IPS-11a (cell line): ENCODE data around the gene AGPAT2.
"Not testable (repeated sequence)": the region's sequence is repeated elsewhere in the genome, so short reads cannot be mapped to it uniquely, and the experiment has no call there.

ENCODE experiments used
- H3K4me3 ChIP-seq: one replicate; pipeline ENCODE4 v1.5.1; 2013; ENCODE audit warnings: low read depth, low read length, control low read depth

Gene AGPAT2

DNA sequence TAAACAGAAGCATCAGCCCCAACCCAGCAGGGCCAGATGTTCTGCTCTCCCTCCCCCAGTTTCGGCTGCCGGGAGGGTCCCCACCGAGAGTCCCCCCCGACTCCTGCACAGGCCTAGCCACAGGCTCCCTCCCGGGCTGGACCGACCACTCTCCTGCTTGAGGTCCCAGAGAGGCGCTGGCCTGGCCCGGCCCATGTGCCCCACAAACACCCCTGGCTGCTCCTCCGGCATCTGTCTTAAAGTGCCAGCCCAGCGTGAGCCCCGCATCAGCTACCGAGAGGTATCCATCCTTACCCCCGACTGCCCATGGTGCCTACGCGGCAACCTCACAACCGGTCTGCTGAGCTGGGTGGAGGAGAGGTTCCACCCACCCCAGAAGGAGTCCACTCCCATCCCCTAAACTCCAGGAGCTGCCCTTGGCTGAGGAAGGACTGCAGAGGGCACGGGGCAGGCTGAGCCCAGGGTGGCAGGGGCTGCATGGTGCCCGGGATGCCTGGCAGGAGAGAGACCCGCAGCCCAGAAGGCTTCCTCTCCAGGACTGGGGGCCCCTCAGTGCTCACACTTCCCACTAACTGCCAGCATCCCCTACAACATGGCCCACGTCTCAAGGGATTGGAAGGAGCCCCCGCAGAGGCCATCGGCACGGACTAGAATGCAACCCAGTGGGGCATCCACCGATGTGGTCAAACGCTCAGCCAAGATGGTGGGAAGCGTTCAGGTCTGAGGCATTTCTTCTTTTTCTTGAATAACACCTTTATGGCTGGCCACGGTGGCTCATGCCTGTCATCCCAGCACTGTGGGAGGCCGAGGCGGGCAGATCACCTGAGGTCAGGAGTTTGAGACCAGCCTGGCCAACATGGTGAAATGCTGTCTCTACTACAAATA lies 40.2 kb downstream of the AGPAT2 start:
- no peak overlapping the region for H3K4me3 ChIP-seq

DNA sequence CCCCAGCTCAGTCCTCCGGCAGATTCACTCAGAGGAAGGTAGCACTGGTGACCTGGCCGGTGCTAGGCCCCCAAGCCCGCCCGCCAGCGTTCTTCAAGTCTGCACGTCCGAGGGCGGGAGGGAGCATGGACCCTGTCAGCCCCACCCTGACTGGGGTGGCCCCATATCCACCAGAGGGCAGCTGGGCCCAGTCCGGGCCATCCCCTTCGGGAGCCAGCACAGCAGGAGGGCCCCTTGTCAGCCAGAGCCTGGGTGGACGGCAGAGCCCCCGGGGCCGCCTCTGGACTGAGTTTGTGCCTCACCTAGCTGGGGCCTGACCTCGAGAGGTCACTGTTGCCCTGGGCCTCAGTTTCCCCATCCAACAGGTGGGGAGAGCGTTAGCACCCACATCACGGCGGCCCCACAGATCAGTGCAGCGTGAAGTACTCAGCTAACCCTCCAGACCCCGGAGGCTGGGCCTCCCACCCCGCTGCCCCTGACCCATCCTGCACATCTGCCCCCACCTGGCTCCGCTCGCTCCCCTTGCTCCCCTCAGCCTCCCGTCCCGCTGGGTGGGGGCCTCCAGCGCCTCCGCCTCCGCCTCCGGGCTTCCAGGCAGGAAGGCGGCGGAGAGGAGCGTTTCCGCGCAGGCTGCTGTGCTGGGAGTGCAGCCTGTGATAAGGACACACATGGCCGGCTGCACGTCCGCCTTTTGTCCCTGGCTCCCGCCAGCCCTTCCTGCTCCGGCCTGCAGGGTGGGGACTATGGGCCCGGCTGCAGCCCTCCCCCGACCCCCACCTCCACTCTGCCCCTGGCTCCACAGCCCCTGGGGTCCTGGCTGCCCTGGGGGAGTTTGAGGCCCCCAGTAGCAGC lies 41.1 kb downstream of the AGPAT2 start:
- H3K4me3 ChIP-seq: no peak overlapping the region

GRCh38 chr9:136645352-136645902 lies 41.8 kb downstream of the AGPAT2 start:
- no peak overlapping the region for H3K4me3 ChIP-seq

DNA sequence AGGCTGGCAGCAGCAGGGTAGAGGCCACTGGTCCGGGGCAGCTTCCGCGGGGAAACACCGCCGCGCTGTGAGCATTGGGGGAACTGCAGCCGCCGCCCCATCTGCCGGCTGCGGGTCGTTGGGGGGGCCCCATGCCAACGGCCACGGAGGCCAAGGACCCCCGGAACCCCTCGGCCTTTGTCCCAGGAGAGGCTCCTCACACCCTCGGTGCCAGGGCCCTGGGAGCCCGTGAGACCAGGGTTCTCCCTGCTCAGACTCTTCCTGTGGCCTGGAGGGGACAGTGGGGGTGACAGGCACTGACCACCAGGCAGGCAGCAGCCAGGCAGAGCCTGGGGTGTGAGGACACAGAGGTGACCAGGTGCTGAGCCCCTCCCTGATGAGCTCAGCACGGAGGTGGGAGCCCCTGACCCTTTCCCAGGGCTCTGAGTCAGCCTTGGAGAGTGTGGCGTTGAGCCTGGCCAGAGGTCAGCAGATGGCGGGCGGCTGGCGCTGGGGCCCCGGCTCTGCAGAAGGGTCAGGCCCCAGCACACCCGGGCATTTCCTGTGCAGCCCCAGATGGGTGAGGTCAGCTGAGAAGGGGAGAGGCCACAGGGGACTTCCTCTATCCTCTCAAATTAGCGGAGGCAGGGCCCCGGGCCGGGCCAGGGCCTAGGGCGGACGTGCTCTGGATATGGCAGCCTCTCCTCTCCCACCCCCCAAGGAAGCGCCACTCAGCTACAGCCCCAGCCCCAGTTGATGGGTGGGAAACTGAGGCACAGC lies 42.5 kb downstream of the AGPAT2 start:
- H3K4me3 ChIP-seq: no peak overlapping the region

- H3K4me3 ChIP-seq: no peak overlapping the region
Measured at GRCh38 chr9:136644343-136644592, 43.0 kb downstream of the AGPAT2 start.

- H3K4me3 ChIP-seq: no peak overlapping the region
Measured at GRCh38 chr9:136643596-136644342, 43.5 kb downstream of the AGPAT2 start.

- H3K4me3 ChIP-seq: no peak overlapping the region
Measured at GRCh38 chr9:136642439-136642921, 44.8 kb downstream of the AGPAT2 start.

- no peak overlapping the region for H3K4me3 ChIP-seq
Measured at GRCh38 chr9:136640171-136641111, 46.8 kb downstream of the AGPAT2 start.

GRCh38 chr9:136634904-136635303 lies 52.4 kb downstream of the AGPAT2 start:
- H3K4me3 ChIP-seq: no peak overlapping the region

DNA sequence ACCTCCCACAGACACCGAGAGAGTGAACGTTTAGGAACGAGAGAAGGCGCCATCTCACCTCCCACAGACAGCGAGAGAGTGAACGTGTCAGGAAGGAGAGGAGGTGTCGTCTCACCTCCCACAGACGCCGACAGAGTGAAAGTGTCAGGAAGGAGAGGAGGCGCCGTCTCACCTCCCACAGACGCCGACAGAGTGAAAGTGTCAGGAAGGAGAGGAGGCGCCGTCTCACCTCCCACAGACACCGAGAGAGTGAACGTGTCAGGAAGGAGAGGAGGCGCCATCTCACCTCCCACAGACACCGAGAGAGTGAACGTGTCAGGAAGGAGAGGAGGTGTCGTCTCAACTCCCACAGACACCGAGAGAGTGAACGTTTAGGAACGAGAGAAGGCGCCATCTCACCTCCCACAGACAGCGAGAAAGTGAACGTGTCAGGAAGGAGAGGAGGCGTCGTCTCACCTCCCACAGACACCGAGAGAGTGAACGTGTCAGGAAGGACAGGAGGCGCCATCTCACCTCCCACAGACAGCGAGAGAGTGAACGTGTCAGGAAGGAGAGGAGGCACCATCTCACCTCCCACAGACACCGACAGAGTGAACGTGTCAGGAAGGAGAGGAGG lies 54.7 kb downstream of the AGPAT2 start:
- H3K4me3 ChIP-seq: not testable (repeated sequence)

DNA sequence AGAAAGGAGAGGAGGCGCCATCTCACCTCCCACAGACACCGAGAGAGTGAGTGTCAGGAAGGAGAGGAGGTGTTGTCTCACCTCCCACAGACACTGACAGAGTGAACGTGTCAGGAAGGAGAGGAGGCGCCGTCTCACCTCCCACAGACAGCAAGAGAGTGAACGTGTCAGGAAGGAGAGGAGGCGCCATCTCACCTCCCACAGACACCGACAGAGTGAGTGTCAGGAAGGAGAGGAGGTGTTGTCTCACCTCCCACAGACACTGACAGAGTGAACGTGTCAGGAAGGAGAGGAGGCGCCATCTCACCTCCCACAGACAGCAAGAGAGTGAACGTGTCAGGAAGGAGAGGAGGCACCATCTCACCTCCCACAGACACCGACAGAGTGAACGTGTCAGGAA lies 55.2 kb downstream of the AGPAT2 start:
- not testable (repeated sequence) for H3K4me3 ChIP-seq

DNA sequence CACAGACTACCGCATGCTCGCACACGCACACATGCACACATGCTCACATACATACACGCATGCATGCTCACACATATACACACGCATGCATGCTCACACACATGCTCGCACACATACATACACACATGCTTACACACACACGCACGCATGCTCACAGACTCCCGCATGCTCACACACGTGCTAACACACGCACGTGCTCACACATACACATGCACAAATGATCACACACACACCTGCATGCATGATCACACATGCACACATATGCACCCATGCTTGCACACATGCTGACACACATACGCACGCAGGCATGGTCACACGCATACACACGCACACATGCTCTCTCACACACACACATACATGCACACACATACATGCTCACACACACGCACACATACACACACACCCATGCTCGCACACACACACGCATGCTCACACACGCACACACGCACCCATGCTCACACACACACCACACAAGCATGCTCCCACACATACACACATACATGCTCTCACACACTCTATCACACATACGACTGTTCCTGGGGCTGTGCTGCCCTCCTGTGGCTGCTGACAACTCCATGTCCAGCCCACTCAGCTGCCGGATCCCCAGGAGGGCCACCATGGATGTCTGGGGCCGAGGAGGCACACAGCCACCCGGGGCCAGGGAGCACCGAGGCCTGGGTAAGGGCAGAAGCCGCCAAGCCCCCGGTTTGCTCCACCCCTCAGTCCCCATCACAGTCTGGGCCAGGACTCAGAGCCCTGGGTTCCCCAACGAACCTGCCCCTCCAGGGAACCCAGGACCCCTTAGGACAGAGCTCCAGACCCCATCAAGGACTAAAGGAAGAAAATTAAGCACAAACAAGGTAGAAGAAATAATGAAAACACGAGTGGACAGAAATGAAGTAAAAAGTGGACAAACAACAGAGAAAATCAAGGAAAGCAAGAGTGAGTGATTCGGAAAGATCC lies 55.9 kb downstream of the AGPAT2 start:
- no peak overlapping the region for H3K4me3 ChIP-seq

DNA sequence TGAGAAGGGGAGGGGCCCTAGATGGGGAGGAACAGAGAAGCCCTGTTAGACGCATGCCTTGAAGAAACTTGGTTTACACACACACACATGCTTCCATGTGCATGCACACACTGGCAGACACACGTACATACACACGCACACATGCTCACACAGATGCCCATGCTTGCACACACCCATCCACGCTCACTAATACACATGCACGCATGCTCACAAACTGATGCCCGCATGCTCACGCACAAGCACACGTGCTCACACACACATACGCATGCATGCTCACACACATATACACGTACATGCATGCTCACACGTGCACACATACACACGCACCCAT lies 56.6 kb downstream of the AGPAT2 start:
- no peak overlapping the region for H3K4me3 ChIP-seq

- H3K4me3 ChIP-seq: no peak overlapping the region
Measured at GRCh38 chr9:136629879-136630661, 57.2 kb downstream of the AGPAT2 start.

DNA sequence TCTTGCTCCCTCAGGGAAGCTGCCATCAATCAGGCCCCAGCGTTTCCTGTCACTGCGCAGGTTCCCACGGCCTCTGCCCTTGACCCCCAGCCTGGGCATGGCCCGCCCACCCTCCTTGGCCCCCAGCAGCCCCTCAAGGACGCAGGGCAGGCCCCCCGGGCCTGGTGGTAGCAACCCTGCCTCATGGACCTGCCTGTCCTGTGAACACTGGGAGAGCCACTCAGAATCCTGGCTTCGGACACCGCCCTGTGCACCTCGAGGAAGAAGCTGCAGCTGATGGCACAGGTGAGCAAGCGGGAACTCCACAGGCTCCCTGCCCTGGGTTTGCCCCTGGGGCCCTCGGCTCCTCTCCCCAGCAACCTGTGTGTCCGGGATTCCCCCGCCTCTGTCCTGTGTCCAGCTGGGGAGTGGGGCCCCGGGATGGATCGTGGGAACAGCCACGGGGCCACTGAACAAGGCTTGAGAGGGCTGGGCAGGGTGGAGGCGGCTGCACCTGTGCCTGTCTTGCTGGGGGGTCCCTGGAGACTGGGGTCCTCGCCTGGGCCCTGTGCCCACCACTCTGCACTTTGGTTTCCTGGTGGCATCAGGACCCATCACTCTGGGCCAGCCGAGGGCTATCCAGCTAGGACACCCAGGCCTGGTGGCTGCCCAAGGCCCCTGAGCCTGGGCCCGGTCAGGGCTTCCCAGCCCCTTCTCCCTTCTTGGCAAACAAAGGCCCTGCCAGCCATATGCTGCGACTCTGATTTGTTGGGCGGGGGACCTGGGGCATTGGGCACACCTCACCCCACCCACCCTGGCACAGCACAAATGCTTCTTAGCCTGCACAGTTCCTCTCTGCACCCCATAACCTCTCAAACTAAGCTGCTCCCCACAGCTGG lies 58.0 kb downstream of the AGPAT2 start:
- H3K4me3 ChIP-seq: no peak overlapping the region

- H3K4me3 ChIP-seq: no peak overlapping the region
Measured at GRCh38 chr9:136628268-136628667, 59.0 kb downstream of the AGPAT2 start.
